Body of pancreas (tissue), 4 donors: ENCODE results near the gene TCF21. TPM values are rescaled to one million over a fixed set of nuclear protein-coding genes. Genes with fewer than 3 reads are reported as not detected.

ENCODE experiments used
- ATAC-seq: fragments of 150-250 bp; one replicate; pipeline ENCODE4 v1.9.1; 2016
- DNase-seq, 4 donors: peaks; one replicate each; pipeline ENCODE4 v3.0.0-alpha.2; 2019
- H3K27ac ChIP-seq, 4 donors: fragments of 200-600 bp; sonication (generic); 1 replicate in 3 of 4; 2 replicates in 1 of 4; pipeline versions ENCODE4 v1.5.1 to v1.6.1; 2016 to 2019; ENCODE audit warnings: mild to moderate bottlenecking in 1 of 4, mixed read lengths in 1 of 4, moderate library complexity in 1 of 4
- H3K27me3 ChIP-seq, 2 donors: fragments of 200-600 bp; sonication (generic); one replicate each; pipeline ENCODE4 v1.6.0; 2016; ENCODE audit warnings: mild to moderate bottlenecking in 1 of 2
- H3K36me3 ChIP-seq, 2 donors: fragments of 200-600 bp; sonication (generic); replicated peaks in 1 of 2; 2 replicates each; pipeline ENCODE4 v1.5.1; 2016; ENCODE audit warnings: low read depth in 2 of 2; ENCODE audit not compliant: insufficient read depth in 1 of 2
- H3K4me1 ChIP-seq: fragments of 200-600 bp; sonication (generic); one replicate; pipeline ENCODE4 v1.6.0; 2016
- H3K4me3 ChIP-seq, 2 donors: fragments of 200-600 bp; sonication (generic); 1 replicate in 1 of 2; 2 replicates in 1 of 2; pipeline ENCODE4 v1.5.1; 2016 to 2019
- H3K9me3 ChIP-seq, 3 donors: fragments of 200-600 bp; sonication (generic); 1 replicate in 2 of 3; 2 replicates in 1 of 3; pipeline ENCODE4 v1.5.1; 2016
- CTCF ChIP-seq, 7 experiments: fragments of 450-650 bp in 4 of 7; fragments of 200-600 bp in 3 of 7; sonication (generic) in 3 of 7; IDR thresholded peaks; one replicate each; pipeline ENCODE4 v1.5.1; 2016 to 2019; ENCODE audit warnings: antibody characterized with exemption in 7 of 7
- POLR2A ChIP-seq, 3 donors: fragments of 450-650 bp; IDR thresholded peaks; one replicate each; pipeline ENCODE4 v1.6.1; 2016; ENCODE audit warnings: antibody characterized with exemption in 3 of 3, mild to moderate bottlenecking in 2 of 3
- WGBS, 2 donors: methylation state at CpG; one replicate each; pipeline ENCODE4 v1.1.5; 2017; 5-methylcytosine and 5-hydroxymethylcytosine counted together
- intact Hi-C: fragments of 100-400 bp; cut with DNase I; formaldehyde crosslinking; loops from one replicate; pipeline ENCODE4 v1.15.1; 2023
- total RNA-seq, 2 donors: library from RNA; depleted of rRNA; stranded (reverse); fragments of >200 nt; gene quantifications; one replicate each; pipeline ENCODE4 v1.1.0, GENCODE V29; 2016

The TCF21 gene
- total RNA-seq, 2 donors from 2014 or later = 1.3 to 2.3 TPM

DNA sequence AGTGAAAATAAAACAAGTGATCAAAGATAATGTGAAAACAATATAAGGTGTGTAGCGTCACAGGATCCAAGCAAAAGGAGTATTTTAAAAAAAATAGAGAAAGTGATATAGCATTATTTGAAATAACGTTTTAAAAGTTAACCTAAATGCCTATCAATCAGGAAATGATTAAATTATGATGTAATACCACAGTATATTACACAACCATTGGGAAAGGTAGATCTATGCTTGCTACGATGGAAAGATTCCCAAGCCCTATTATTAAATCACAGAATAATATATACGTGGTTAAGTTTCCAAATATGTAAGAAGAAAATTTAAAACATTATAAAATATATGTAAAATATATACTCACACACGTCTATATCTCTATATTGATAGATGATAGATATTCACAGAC lies 15.4 kb upstream of the TCF21 start:
- Histone ChIP-seq H3K9me3 (no peaks in the 10 kb centered on the region), H3K4me3 (no peak overlapping the region), H3K27me3 (no peaks in the 10 kb centered on the region), H3K27ac (no peak overlapping the region), H3K36me3 (no peaks in the 10 kb centered on the region), H3K4me1 (no peaks in the 10 kb centered on the region)
- DNase-seq (no peak), ATAC-seq (no peak)
- 53 to 57% methylated on average over 5 of the region's 5 CpGs for WGBS, 2 donors
- intact Hi-C loops = no loop called here
- TF ChIP-seq POLR2A (IDR thresholded peaks at IDR 0.05) (no peak), CTCF (IDR thresholded peaks at IDR 0.05) (no peak)

- Histone ChIP-seq H3K4me1 (no peaks in the 10 kb centered on the region), H3K27me3 (no peaks in the 10 kb centered on the region), H3K4me3 (no peak overlapping the region), H3K9me3 (no peaks in the 10 kb centered on the region), H3K27ac (no peak overlapping the region), H3K36me3 (no peaks in the 10 kb centered on the region)
- no peak for ATAC-seq
- no peak for TF ChIP-seq CTCF (IDR thresholded peaks at IDR 0.05)
- TF ChIP-seq POLR2A (IDR thresholded peaks at IDR 0.05) = no peak
- no peak for DNase-seq
- WGBS, 2 donors = 71 to 81% methylated on average over 5 of the region's 5 CpGs
- intact Hi-C loops = no loop called here
Observed at GRCh38 chr6:133877116-133877515, 11.8 kb upstream of the TCF21 start.

DNA sequence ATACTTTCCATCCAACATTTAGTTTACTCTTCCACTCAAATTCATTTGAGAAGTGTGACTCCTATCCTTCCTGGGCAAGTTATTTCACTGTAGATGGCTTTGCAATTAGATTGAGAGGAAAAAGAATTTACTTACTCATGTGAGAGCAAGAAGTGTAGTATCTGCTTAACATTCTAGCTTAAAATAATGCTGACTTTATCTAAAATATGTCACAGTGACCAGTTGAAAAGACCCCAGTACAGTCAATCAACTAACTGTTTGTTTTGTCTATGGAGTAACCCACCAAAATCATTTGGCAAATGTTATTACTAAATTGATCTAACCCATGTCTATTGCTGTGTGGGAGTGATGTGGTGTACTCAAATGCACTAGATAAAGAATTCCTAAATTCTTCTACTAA lies 8.9 kb upstream of the TCF21 start:
- no peak for TF ChIP-seq POLR2A (IDR thresholded peaks at IDR 0.05)
- no peak for TF ChIP-seq CTCF (IDR thresholded peaks at IDR 0.05)
- no peaks in the 10 kb centered on the region for H3K4me1 ChIP-seq
- H3K4me3 ChIP-seq = no peak overlapping the region
- no peaks in the 10 kb centered on the region for H3K36me3 ChIP-seq
- DNase-seq = no peak
- H3K27ac ChIP-seq = no peak overlapping the region
- no peaks in the 10 kb centered on the region for H3K9me3 ChIP-seq
- intact Hi-C loops = no loop called here
- no peak for ATAC-seq
- no peaks in the 10 kb centered on the region for H3K27me3 ChIP-seq

GRCh38 chr6:133880896-133881295 lies 8.0 kb upstream of the TCF21 start:
- DNase-seq (no peak), ATAC-seq (no peak)
- Histone ChIP-seq H3K36me3 (no peaks in the 10 kb centered on the region), H3K27me3 (no peaks in the 10 kb centered on the region), H3K4me1 (no peaks in the 10 kb centered on the region), H3K4me3 (no peak overlapping the region), H3K9me3 (no peaks in the 10 kb centered on the region), H3K27ac (no peak overlapping the region)
- intact Hi-C loops = no loop called here
- TF ChIP-seq POLR2A (IDR thresholded peaks at IDR 0.05) = no peak
- no peak for TF ChIP-seq CTCF (IDR thresholded peaks at IDR 0.05)
- 49 to 78% methylated on average over 2 of the region's 2 CpGs for WGBS, 2 donors

DNA sequence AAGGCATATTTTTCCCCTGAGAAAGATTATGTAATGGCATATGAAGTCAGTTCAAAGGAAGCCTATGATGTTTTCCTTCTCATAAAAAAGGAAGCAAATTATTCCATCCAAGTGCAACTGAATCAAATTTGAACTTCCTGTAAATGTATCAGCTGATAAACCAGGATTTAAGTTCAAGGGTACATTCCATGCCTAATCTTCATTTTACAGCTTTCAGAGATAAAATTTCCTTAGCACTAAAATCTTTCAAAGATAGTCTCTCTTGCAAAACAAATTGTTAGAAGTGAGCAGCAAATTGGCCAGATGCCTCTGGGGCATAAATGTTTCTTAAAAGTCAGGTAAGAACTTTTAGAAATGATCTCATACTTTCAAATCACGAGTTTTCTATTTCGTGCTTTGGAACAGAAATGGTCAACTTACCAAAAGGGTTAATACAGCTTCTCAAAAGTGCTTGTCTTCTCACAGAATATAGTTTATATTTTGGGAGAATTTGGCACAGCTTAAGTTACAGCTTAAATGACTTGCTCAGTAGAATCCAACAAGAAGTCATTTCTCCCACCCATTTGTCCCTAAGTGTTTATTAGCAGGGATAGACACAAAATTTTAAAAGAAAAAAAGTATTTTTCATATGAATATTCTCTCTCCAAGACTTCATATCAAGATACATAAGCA lies 2.7 kb upstream of the TCF21 start:
- intact Hi-C loops = no loop called here
- TF ChIP-seq POLR2A (IDR thresholded peaks at IDR 0.05) = no peak
- no peak for TF ChIP-seq CTCF (IDR thresholded peaks at IDR 0.05)
- no peak overlapping the region for H3K27ac ChIP-seq
- H3K4me3 ChIP-seq = no peak overlapping the region
- 55 to 57% methylated on average over 2 of the region's 2 CpGs for whole genome bisulfite sequencing, 2 donors
- no peaks in the 10 kb centered on the region for H3K9me3 ChIP-seq
- ATAC-seq (no peak), DNase-seq (no peak)
- no peaks in the 10 kb centered on the region for H3K36me3 ChIP-seq
- H3K4me1 ChIP-seq = peaks cover 11% of the 10 kb centered on the region
- peaks cover 0 to 25% of the 10 kb centered on the region in 2 donors for H3K27me3 ChIP-seq
